T-helper 2 cell treated with Interferon-gamma antibody and Interleukin-4, amounts not matched to agents 5 μg/mL and 100 μg/mL, for 36 hours (primary cell): Measurements from ENCODE around the gene RAB43.
A peak's percentile ranks its signal among the peaks of the same experiment; 100 is the strongest.
"Not testable (repeated sequence)": the region's sequence is repeated elsewhere in the genome, so short reads cannot be mapped to it uniquely, and the experiment has no call there.

Source experiments
- DNase-seq: peaks from one replicate; pipeline ENCODE4 v3.0.0; 2021; ENCODE audit warnings: low spot score
- H3K27ac Mint-ChIP-seq: one replicate; pipeline ENCODE4 v1.8.0; 2021; ENCODE audit warnings: mild to moderate bottlenecking, mixed read lengths
- H3K27me3 Mint-ChIP-seq: one replicate; pipeline ENCODE4 v1.8.0; 2021; ENCODE audit warnings: low read depth, mixed read lengths
- H3K36me3 Mint-ChIP-seq: one replicate; pipeline ENCODE4 v1.8.0; 2021; ENCODE audit warnings: low read depth, mixed read lengths
- H3K4me1 Mint-ChIP-seq: one replicate; pipeline ENCODE4 v1.8.0; 2021; ENCODE audit warnings: low read depth, mixed read lengths
- H3K4me3 Mint-ChIP-seq: one replicate; pipeline ENCODE4 v1.8.0; 2022; ENCODE audit warnings: mild to moderate bottlenecking, moderate library complexity, mixed read lengths
- H3K9me3 Mint-ChIP-seq: one replicate; pipeline ENCODE4 v1.8.0; 2021; ENCODE audit warnings: mixed read lengths

The RAB43 gene

DNA sequence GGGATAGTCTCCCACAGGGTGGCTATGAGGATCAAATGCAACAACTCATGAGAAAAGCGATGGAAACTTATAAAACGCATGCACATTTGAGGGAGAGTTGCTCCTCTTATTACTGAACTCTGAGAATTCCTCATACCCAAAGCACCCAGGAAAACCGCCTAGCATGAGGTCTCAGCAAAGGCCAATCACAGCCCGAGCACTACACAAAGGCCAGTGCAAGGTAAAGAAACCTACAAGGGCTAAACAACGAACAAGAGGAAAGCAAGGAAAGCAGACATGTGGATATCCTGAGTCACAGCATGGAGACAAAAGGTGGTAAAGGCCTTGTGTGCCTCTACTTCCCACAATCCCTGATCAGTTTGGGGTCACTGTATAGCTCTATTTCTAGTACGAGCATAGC is 7.1 kb downstream of the RAB43 start:
- Mint-ChIP-seq H3K9me3 (no peaks in the 10 kb centered on the region), H3K27me3 (no peaks in the 10 kb centered on the region), H3K27ac (peak overlapping the region; percentile 76), H3K4me1 (peaks cover 76% of the 10 kb centered on the region), H3K36me3 (peaks cover 63% of the 10 kb centered on the region), H3K4me3 (peak overlapping the region; percentile 46)
- no peak for DNase-seq

DNA sequence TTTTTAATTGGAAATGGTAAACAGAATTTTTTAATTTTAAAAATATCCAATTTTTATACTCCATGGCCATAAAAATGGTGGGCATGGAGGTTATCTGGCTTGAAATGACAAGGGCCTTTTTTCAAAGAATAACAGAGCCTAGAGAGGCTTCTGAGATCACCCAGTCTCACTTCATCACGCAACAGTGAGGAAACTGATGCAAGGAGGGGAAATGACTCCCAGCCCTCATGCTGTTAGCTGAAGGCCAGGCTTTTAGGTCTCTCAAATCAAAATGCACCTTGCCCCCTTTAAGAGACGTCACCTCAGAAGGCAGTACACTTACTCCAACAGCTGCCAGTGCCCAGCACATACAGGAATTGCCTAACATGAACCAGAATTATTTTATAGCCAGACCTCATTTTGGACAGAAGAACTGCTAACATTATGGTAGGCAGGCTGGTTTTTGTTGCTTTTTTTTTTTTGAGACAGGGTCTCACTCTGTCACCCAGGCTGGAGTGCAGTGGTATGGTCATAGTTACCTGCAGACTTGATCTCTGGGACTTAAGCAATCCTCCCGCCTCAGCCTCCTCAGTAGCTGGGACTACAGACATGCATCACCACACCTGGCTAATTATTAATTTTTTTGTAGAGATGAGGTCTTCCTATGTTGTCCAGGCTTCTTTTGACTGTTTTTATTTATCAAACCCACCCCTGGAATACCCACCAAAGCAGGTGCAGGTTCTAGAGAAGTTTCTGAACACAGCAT is 9.1 kb downstream of the RAB43 start:
- peaks cover 63% of the 10 kb centered on the region for H3K36me3 Mint-ChIP-seq
- peaks cover 65% of the 10 kb centered on the region for H3K4me1 Mint-ChIP-seq
- peak; percentile 34 for DNase-seq
- no peaks in the 10 kb centered on the region for H3K27me3 Mint-ChIP-seq
- H3K27ac Mint-ChIP-seq: peak overlapping the region; percentile 89
- H3K4me3 Mint-ChIP-seq: peak overlapping the region; percentile 63
- H3K9me3 Mint-ChIP-seq: no peaks in the 10 kb centered on the region

DNA sequence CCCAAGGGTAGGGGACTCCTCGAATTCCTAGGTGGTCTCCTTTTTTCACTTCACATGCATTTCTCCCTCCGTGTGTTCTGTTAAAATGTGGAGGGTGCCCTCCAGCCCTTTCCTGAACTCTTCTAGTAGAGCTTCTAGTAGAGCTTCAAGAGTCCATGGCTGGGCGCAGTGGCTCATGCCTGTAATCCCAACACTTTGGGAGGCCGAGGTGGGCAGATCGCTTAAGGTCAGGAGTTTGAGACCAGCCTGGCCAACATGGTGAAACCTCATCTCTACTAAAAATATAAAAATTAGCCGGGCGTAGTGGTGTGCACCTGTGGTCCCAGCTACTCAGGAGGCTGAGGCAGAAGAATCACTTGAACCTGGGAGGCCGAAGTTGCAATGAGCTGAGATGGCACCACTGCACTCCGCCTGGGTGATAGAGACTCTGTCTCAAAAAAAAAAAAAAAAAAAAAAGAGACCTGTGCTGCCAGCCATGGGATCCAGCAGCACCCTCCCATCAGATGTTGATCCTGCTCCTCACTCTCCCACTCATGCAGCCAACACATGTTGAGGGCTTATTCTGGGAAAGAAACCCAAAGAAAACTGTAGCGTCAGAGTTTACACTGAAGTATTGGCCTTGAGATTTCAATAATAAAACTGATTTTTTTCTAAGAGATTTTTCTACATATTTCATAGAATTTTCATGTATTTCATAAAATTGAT is 10.4 kb downstream of the RAB43 start:
- H3K36me3 Mint-ChIP-seq: peaks cover 53% of the 10 kb centered on the region
- not testable (repeated sequence) for H3K27me3 Mint-ChIP-seq, H3K4me3 Mint-ChIP-seq, H3K9me3 Mint-ChIP-seq, DNase-seq
- peak overlapping the region; percentile 67 for H3K27ac Mint-ChIP-seq
- H3K4me1 Mint-ChIP-seq: peaks cover 56% of the 10 kb centered on the region

DNA sequence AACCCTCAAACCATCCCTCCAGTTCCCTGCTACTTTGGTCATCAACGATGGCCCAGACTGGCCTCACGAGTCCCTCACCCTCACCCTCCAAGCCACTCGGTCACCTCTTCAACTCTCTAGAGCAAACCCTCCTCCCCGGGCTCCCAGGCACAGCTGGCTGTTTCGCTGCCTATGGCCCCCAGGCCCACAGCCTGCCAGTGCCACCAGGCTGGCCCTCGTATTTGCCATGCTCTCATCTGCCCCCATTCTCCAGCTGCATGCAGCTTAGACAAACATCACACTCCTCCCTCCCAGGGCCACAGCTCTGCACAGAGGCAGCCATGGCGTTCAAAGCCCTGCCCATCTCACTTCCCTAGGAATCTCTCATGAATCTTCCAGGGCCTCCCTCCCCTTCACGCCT is 13.8 kb downstream of the RAB43 start:
- H3K4me1 Mint-ChIP-seq: peaks cover 38% of the 10 kb centered on the region
- H3K4me3 Mint-ChIP-seq: no peak overlapping the region
- DNase-seq: no peak
- H3K36me3 Mint-ChIP-seq: peaks cover 46% of the 10 kb centered on the region
- peak overlapping the region; percentile 53 for H3K27ac Mint-ChIP-seq
- H3K9me3 Mint-ChIP-seq: no peaks in the 10 kb centered on the region
- H3K27me3 Mint-ChIP-seq: no peaks in the 10 kb centered on the region

DNA sequence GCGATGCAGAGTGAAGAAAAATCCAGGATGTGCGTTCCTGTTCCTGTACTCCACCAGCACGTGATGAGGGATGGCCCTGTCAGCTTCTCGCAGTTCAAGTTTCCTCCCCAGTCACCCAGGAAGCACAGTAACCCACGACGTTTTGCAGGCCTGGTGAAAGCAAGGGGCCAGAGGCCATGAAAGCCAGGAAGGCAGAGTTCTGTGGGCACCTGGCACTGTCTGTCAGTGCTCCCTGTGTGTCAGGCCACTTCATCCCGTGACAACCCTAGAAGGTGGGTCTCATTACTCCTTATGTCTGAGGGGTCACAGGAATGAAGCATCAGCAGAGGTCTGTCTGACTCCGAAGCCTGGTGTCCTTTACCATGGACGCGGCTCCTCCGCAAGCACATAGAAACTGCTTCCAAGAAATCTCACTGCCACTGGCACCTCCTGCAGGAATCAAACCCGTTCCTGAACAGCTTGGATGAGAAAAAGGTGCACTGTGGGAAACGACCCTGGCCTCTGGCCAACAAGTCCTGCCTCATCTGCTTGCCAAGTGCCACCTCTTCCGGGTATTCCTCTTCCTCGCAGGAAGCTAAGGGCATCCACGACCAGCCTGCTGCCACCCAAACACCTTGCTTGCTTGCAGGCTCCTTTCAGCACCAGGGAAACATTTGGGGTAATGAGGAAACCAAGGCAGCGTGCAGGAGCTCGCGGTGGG is 14.6 kb downstream of the RAB43 start:
- Mint-ChIP-seq H3K27me3 (no peaks in the 10 kb centered on the region), H3K9me3 (no peaks in the 10 kb centered on the region), H3K4me3 (no peak overlapping the region), H3K4me1 (peaks cover 33% of the 10 kb centered on the region), H3K27ac (no peak overlapping the region), H3K36me3 (peaks cover 43% of the 10 kb centered on the region)
- no peak for DNase-seq

DNA sequence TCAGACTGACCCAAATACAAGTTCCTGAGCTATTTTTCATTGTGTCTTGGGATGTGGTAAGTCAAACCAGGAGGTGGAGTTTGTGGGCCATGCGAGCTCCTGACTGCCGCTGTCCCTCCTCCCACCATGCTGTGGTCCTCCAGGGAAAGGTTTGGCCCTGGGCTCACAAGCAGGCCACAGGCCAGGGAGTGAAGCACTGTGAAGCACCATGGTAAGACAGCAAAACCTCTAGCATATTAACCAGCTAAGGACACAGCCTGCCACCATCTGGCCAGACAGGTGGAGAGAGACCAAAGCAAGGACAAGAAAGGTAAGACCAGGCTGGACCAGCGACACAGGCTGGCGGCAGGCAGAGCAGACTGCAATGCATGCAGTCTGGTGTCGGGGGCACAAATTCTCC is 15.3 kb downstream of the RAB43 start:
- H3K9me3 Mint-ChIP-seq: no peaks in the 10 kb centered on the region
- peaks cover 32% of the 10 kb centered on the region for H3K4me1 Mint-ChIP-seq

DNA sequence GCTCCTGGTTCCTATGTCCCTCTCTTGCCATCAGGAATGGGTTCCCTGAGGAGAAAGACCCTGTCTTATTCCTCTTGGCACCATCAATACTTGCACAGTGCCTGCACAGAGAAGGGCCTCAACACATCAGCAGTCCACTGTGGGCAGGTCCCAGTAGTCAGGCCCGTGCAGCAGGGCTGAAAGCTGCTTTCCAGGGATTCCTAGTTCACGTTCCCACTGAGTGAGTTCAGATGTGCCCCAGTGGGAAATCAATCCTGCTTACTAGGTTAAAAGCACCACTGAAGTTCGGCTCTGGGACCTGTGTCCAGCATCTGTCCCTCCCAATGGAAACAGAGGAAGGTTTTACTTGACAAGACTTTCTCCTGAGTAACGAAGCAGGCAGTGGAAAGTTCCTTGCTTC is 15.7 kb downstream of the RAB43 start:
- H3K4me3 Mint-ChIP-seq: no peak overlapping the region
- peaks cover 29% of the 10 kb centered on the region for H3K4me1 Mint-ChIP-seq
- H3K27me3 Mint-ChIP-seq: no peaks in the 10 kb centered on the region
- H3K36me3 Mint-ChIP-seq: peaks cover 43% of the 10 kb centered on the region
- H3K27ac Mint-ChIP-seq: no peak overlapping the region
- DNase-seq: no peak
- H3K9me3 Mint-ChIP-seq: no peaks in the 10 kb centered on the region

More for the DNA sequence above, 15.3 kb downstream of the RAB43 start:
- Mint-ChIP-seq H3K4me3 (no peak overlapping the region), H3K36me3 (peaks cover 44% of the 10 kb centered on the region), H3K27ac (no peak overlapping the region), H3K27me3 (no peaks in the 10 kb centered on the region)
- no peak for DNase-seq

DNA sequence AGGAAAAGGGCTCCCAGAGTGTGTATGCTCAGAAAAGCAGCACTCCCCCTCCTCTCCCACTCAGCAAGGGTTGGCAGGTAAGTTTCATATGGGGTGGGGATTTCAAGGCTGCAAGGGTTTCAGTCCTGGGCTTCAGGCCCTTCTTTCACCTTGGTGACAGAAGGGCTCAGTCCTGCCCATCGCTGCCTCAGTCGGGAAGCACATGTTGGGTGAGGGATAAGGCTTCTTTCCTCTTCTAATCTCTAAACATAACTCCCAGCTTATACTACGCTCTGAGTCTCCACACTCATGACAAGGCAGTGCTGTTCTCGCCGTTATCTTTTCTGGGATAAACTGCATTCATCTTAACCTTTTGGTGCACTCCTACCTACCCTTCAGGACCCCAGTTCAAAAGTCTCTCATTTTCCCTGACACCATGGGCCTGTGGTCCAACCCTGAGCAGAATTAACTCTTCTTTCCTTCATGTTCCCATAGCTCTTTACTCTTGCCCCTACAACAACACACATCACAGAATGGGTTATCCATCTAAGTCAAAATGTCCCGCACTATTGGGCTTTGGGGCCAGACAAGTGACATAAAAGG is 17.0 kb downstream of the RAB43 start:
- peak overlapping the region; percentile 3 for H3K27ac Mint-ChIP-seq
- H3K4me1 Mint-ChIP-seq: peaks cover 24% of the 10 kb centered on the region
- H3K4me3 Mint-ChIP-seq: no peak overlapping the region
- no peaks in the 10 kb centered on the region for H3K27me3 Mint-ChIP-seq
- H3K36me3 Mint-ChIP-seq: peaks cover 37% of the 10 kb centered on the region
- DNase-seq: no peak
- no peaks in the 10 kb centered on the region for H3K9me3 Mint-ChIP-seq

DNA sequence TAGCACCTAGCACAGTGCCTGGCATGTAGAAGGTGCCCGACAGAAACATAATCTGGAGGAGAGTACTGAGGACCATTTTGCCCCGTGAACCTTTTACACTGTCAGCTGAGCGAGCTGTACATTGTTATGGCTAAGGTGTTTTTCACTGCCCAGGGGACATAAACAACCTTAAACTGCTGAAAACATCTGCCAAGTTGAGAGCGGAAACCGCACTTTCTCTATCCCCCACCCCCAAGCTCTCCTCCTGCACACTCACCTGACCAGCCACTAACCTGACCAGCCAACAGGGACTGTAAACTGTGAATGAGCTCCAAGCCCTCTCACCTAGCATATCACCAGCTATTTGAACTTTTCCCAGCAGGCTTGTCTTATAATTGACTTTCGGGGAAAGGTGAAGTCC is 17.6 kb downstream of the RAB43 start:
- peaks cover 38% of the 10 kb centered on the region for H3K36me3 Mint-ChIP-seq
- H3K27ac Mint-ChIP-seq: peak overlapping the region; percentile 67
- H3K27me3 Mint-ChIP-seq: no peaks in the 10 kb centered on the region
- no peaks in the 10 kb centered on the region for H3K9me3 Mint-ChIP-seq
- no peak overlapping the region for H3K4me3 Mint-ChIP-seq
- H3K4me1 Mint-ChIP-seq: peaks cover 24% of the 10 kb centered on the region
- no peak for DNase-seq

DNA sequence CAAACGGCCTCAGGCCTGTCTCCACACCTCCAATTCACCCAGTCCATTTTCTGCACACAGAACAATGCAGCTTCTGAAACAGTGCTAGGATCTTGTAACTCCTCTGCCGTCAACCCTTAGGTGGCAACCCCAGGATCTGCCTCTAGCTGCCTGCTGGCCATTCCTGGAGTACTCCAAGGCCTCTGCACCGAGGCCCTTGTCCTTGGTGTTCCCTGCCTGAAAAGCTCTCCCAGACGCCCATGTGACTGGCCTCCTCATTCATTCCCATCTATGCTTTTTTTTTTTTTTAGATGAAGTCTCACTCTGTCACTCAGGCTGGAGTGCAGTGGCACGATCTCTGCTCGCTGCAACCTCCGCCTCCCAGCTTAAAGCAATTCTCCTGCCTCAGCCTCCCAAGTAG is 18.3 kb downstream of the RAB43 start:
- Mint-ChIP-seq H3K27ac (peak overlapping the region; percentile 47), H3K27me3 (no peaks in the 10 kb centered on the region), H3K4me3 (no peak overlapping the region), H3K4me1 (peaks cover 26% of the 10 kb centered on the region), H3K9me3 (no peaks in the 10 kb centered on the region), H3K36me3 (peaks cover 33% of the 10 kb centered on the region)
- no peak for DNase-seq

DNA sequence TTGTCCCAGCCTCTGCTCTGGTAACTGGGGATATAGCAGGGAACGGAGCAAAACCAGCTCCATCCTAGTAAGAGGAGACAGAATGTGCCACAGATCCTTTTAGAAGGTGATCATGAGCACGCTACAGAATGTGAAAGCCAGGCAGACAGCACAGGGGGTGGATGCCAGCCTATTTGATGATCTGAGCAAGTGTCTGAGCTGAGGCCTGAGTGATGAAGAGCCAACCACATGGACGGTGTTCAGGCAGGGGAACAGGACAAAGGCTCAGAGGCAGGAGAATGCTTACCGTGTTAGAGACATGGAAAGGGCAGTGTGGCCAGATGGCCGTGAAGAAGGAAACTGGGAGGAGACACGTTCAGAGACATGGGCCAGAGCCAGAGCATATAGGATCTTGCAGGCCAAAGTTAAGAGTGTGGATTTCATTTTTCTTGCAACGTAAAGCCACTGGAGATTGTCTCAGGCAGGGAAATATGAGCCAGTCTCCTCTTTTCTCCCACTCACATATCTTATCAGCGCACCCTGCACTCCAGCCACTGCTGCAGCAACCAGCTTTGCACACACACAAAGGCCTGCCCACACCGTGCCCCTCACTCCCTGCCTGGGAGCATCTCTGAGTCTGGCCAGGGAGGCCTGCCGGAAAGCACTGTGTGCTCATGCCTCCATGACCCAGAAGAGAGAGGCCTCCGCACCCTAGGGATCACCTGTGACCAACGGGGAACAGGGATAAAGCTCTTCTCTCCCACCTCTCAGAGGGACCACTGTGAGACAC is 20.1 kb downstream of the RAB43 start:
- Mint-ChIP-seq H3K27ac (peak overlapping the region; percentile 16), H3K36me3 (peaks cover 37% of the 10 kb centered on the region), H3K27me3 (no peaks in the 10 kb centered on the region), H3K4me3 (no peak overlapping the region), H3K4me1 (peaks cover 30% of the 10 kb centered on the region), H3K9me3 (no peaks in the 10 kb centered on the region)
- no peak for DNase-seq

DNA sequence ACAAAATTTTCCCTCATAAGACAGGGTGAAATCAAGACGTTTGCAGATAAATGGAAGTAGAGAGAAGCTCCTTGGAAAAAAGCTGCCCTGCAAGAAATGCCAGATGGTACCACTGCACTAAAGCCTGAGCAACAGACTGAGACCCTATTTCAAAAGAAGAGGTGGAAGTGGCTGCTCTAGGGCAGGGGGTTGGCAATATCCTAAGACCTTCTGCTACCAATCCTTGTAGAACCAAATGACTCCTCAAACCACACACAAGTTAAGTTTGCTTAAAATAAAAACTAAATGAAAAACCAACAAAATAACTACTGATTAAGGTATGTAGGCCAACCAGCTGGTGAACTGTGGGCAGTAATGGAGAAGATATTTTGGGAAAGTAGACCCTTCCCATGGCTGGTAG is 21.3 kb downstream of the RAB43 start:
- peaks cover 30% of the 10 kb centered on the region for H3K4me1 Mint-ChIP-seq
- DNase-seq: no peak
- no peaks in the 10 kb centered on the region for H3K9me3 Mint-ChIP-seq
- H3K4me3 Mint-ChIP-seq: no peak overlapping the region
- H3K27me3 Mint-ChIP-seq: no peaks in the 10 kb centered on the region
- H3K36me3 Mint-ChIP-seq: peaks cover 39% of the 10 kb centered on the region
- H3K27ac Mint-ChIP-seq: no peak overlapping the region

DNA sequence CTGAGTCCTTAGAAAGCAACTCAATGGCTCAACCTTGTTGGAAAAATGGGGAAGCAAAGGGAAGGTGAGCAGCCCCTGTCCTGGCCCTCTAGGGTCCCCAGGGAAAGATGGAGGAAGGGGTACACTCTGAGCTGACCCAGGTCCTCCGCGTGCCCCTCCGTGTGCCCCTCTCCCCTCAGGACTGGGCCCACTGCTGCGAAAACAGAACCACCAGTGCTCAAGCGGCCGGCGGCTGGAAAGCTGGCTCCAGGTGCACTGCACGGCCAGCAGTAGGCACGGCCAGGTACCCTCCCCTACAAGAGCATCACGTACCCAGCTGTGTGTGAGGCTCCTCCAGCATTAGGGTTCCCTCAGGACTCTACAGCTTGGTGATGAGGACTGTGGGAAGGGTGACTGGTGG is 26.3 kb downstream of the RAB43 start:
- H3K4me3 Mint-ChIP-seq: no peak overlapping the region
- H3K36me3 Mint-ChIP-seq: peaks cover 31% of the 10 kb centered on the region
- DNase-seq: no peak
- H3K27ac Mint-ChIP-seq: no peak overlapping the region
- peaks cover 21% of the 10 kb centered on the region for H3K4me1 Mint-ChIP-seq
- no peaks in the 10 kb centered on the region for H3K27me3 Mint-ChIP-seq
- no peaks in the 10 kb centered on the region for H3K9me3 Mint-ChIP-seq
